Hepatocyte (in vitro differentiated cells): ENCODE results near the gene MTHFD1L.

Experiments
- EZH2 ChIP-seq: fragments of 200-600 bp; sonication (generic); IDR thresholded peaks from 2 replicates; pipeline ENCODE4 v1.6.1; 2016; ENCODE audit warnings: antibody characterized with exemption, mild to moderate bottlenecking, borderline replicate concordance
- TF ChIP-seq, protein P1 (sequence below): fragments of 200-600 bp; sonication (generic); IDR thresholded peaks from 2 replicates; pipeline ENCODE4 v1.5.1; 2016; ENCODE audit warnings: antibody characterized with exemption, mild to moderate bottlenecking; ENCODE audit not compliant: poor library complexity

DNA sequence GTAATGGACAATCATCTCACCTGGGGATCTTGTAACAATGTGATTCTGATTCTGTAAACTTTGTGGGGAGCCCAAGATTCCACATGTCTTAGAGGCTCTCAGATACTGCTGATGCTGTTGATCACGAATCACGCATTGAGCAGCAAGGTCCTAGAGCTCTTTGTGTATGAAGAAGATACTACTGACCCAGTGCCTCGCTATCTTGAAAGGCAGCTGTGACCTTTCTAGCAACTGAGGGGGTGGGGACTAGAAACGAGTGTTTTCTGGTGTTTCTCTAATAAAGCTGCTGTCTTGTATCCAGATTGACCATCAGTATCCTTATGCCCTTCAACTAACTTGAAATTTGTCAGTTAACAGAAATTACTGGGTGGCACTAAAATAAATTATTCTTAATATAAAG, 142.9 kb downstream of the MTHFD1L start:
- TF ChIP-seq, protein P1, sequence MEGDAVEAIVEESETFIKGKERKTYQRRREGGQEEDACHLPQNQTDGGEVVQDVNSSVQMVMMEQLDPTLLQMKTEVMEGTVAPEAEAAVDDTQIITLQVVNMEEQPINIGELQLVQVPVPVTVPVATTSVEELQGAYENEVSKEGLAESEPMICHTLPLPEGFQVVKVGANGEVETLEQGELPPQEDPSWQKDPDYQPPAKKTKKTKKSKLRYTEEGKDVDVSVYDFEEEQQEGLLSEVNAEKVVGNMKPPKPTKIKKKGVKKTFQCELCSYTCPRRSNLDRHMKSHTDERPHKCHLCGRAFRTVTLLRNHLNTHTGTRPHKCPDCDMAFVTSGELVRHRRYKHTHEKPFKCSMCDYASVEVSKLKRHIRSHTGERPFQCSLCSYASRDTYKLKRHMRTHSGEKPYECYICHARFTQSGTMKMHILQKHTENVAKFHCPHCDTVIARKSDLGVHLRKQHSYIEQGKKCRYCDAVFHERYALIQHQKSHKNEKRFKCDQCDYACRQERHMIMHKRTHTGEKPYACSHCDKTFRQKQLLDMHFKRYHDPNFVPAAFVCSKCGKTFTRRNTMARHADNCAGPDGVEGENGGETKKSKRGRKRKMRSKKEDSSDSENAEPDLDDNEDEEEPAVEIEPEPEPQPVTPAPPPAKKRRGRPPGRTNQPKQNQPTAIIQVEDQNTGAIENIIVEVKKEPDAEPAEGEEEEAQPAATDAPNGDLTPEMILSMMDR = no peak
- no peak for TF ChIP-seq EZH2
